Chondrocyte (in vitro differentiated cells): ENCODE data around the gene TXNDC15. TPM values are rescaled to one million over a fixed set of nuclear protein-coding genes. Genes with fewer than 3 reads are reported as not detected.

ENCODE experiments used
- DNase-seq: peaks from one replicate; pipeline ENCODE4 v3.0.0; 2021; ENCODE audit warnings: mixed read lengths, low spot score
- H3K27ac Mint-ChIP-seq: one replicate; pipeline ENCODE4 v1.8.0; 2021; ENCODE audit warnings: mild to moderate bottlenecking, moderate library complexity, mixed read lengths; ENCODE audit not compliant: unreplicated experiment
- H3K27me3 Mint-ChIP-seq: 2 replicates; pipeline ENCODE4 v1.8.0; 2021; ENCODE audit warnings: low read depth, mixed read lengths
- H3K36me3 Mint-ChIP-seq: 2 replicates; pipeline ENCODE4 v1.8.0; 2021; ENCODE audit warnings: low read depth, mixed read lengths
- H3K4me1 Mint-ChIP-seq: 2 replicates; pipeline ENCODE4 v1.8.0; 2021; ENCODE audit warnings: low read depth, mild to moderate bottlenecking, mixed read lengths
- H3K4me3 Mint-ChIP-seq: one replicate; pipeline ENCODE4 v1.8.0; 2021; ENCODE audit warnings: mild to moderate bottlenecking, moderate library complexity, mixed read lengths; ENCODE audit not compliant: unreplicated experiment
- H3K9me3 Mint-ChIP-seq: 2 replicates; pipeline ENCODE4 v1.8.0; 2021; ENCODE audit warnings: low read depth, mixed read lengths
- CTCF ChIP-seq: fragments of 200-600 bp; sonication (generic); IDR thresholded peaks from 2 replicates; pipeline ENCODE4 v1.5.0; 2021; ENCODE audit warnings: antibody characterized with exemption, mild to moderate bottlenecking, moderate library complexity
- total RNA-seq: library from RNA; stranded (reverse); gene quantifications from 3 replicates; pipeline ENCODE4 v1.2.1, GENCODE V29; 2021

Gene TXNDC15
- total RNA-seq, 1 donor from 2014 or later = 73.0 TPM

GRCh38 chr5:134892282-134892681 is 18.1 kb downstream of the TXNDC15 start:
- H3K4me1 Mint-ChIP-seq = no peaks in the 10 kb centered on the region
- peaks cover 4% of the 10 kb centered on the region for H3K9me3 Mint-ChIP-seq
- H3K27me3 Mint-ChIP-seq = no peaks in the 10 kb centered on the region
- DNase-seq = no peak
- no peak overlapping the region for H3K4me3 Mint-ChIP-seq
- no peak overlapping the region for H3K27ac Mint-ChIP-seq
- TF ChIP-seq CTCF = no peak
- H3K36me3 Mint-ChIP-seq = peaks cover 15% of the 10 kb centered on the region

GRCh38 chr5:134892926-134893325 is 18.8 kb downstream of the TXNDC15 start:
- DNase-seq = no peak
- H3K27ac Mint-ChIP-seq = no peak overlapping the region
- peaks cover 12% of the 10 kb centered on the region for H3K36me3 Mint-ChIP-seq
- TF ChIP-seq CTCF = no peak
- H3K4me3 Mint-ChIP-seq = no peak overlapping the region
- H3K4me1 Mint-ChIP-seq = no peaks in the 10 kb centered on the region
- peaks cover 4% of the 10 kb centered on the region for H3K9me3 Mint-ChIP-seq
- H3K27me3 Mint-ChIP-seq = no peaks in the 10 kb centered on the region

GRCh38 chr5:134893748-134894505 is 19.8 kb downstream of the TXNDC15 start:
- H3K27me3 Mint-ChIP-seq = no peaks in the 10 kb centered on the region
- H3K4me3 Mint-ChIP-seq = no peak overlapping the region
- DNase-seq = no peak
- H3K27ac Mint-ChIP-seq = no peak overlapping the region
- peaks cover 12% of the 10 kb centered on the region for H3K36me3 Mint-ChIP-seq
- no peak for TF ChIP-seq CTCF
- peaks cover 4% of the 10 kb centered on the region for H3K9me3 Mint-ChIP-seq
- no peaks in the 10 kb centered on the region for H3K4me1 Mint-ChIP-seq

- Mint-ChIP-seq H3K27ac (peak overlapping the region; percentile 45), H3K9me3 (no peaks in the 10 kb centered on the region), H3K4me3 (no peak overlapping the region), H3K27me3 (no peaks in the 10 kb centered on the region), H3K36me3 (peaks cover 6% of the 10 kb centered on the region), H3K4me1 (peaks cover 7% of the 10 kb centered on the region)
- no peak for DNase-seq
- no peak for TF ChIP-seq CTCF
Observed at GRCh38 chr5:134902071-134902801, 28.1 kb downstream of the TXNDC15 start.

- no peaks in the 10 kb centered on the region for H3K9me3 Mint-ChIP-seq
- H3K27me3 Mint-ChIP-seq = no peaks in the 10 kb centered on the region
- peak within 1 kb of the TSS; percentile 96 for H3K27ac Mint-ChIP-seq
- peak; percentile 97 for DNase-seq
- peaks cover 7% of the 10 kb centered on the region for H3K4me1 Mint-ChIP-seq
- peak within 1 kb of the TSS; percentile 88 for H3K4me3 Mint-ChIP-seq
- TF ChIP-seq CTCF = peak; percentile 93
- H3K36me3 Mint-ChIP-seq = peaks cover 5% of the 10 kb centered on the region
Observed at GRCh38 chr5:134904610-134905245, 30.6 kb downstream of the TXNDC15 start, which contains the start of gene PCBD2. Gene PCBD2, plus strand, starts transcription at chr5:134905131. Its CDS starts 9 bp downstream, at chr5:134905140.
